ENCODE measurements around the gene PPIC.

GRCh38 chr5:122985006-122985700, 51.4 kb downstream of the PPIC start:
- TF ChIP-seq POLR2A (IDR thresholded peaks at IDR 0.05): no peak
- TF ChIP-seq CTCF (IDR thresholded peaks at IDR 0.05): no peak
